GM10266 (cell line): Measurements from ENCODE around the gene MAPK7.

Experiments used
- DNase-seq: peaks from one replicate; pipeline ENCODE4 v3.0.0; 2012; ENCODE audit errors: extremely low spot score
- CTCF ChIP-seq: IDR thresholded peaks from 2 replicates; pipeline ENCODE4 v1.5.1; 2012; ENCODE audit warnings: mild to moderate bottlenecking, low read depth; ENCODE audit not compliant: control insufficient read depth, insufficient read depth; ENCODE audit errors: missing control alignments

The MAPK7 gene

GRCh38 chr17:19397556-19398041 is 19.3 kb downstream of the MAPK7 start:
- peak; percentile 48 for TF ChIP-seq CTCF
- no peak for DNase-seq

GRCh38 chr17:19398301-19399181 is 20.2 kb downstream of the MAPK7 start:
- TF ChIP-seq CTCF = no peak
- no peak for DNase-seq

GRCh38 chr17:19399750-19400450 is 21.6 kb downstream of the MAPK7 start:
- DNase-seq = no peak
- no peak for TF ChIP-seq CTCF

GRCh38 chr17:19401321-19402010 is 23.2 kb downstream of the MAPK7 start:
- DNase-seq = no peak
- no peak for TF ChIP-seq CTCF

GRCh38 chr17:19402171-19402570 is 23.9 kb downstream of the MAPK7 start:
- no peak for TF ChIP-seq CTCF
- DNase-seq = no peak

- TF ChIP-seq CTCF = no peak
- no peak for DNase-seq
These were observed 24.7 kb downstream of the MAPK7 start for GRCh38 chr17:19403021-19403420.
